Peyer's patch (tissue), 4 donors: Measurements from ENCODE around the gene ZFYVE9.

Source experiments
- CTCF ChIP-seq, 6 experiments: fragments of 450-650 bp in 4 of 6; fragments of 200-600 bp in 2 of 6; sonication (generic) in 1 of 6; IDR thresholded peaks; one replicate each; pipeline ENCODE4 v1.5.1; 2017 to 2019; ENCODE audit warnings: antibody characterized with exemption in 6 of 6, mild to moderate bottlenecking in 3 of 6, moderate library complexity in 1 of 6
- POLR2A ChIP-seq, 2 donors: fragments of 450-650 bp; IDR thresholded peaks; one replicate each; pipeline ENCODE4 v1.5.1; 2017; ENCODE audit warnings: antibody characterized with exemption in 2 of 2, mild to moderate bottlenecking in 2 of 2, moderate library complexity in 2 of 2

- TF ChIP-seq CTCF (IDR thresholded peaks at IDR 0.05) (no peak), POLR2A (IDR thresholded peaks at IDR 0.05) (no peak)
Observed at GRCh38 chr1:52345252-52345651, 203.4 kb downstream of the ZFYVE9 start.
